Liver (tissue), 9 donors: ENCODE results near the gene NAT16. TPM values are rescaled to one million over a fixed set of nuclear protein-coding genes. Genes with fewer than 3 reads are reported as not detected.
A peak's percentile ranks its signal among the peaks of the same experiment; 100 is the strongest.

ENCODE experiments used
- DNase-seq: peaks from one replicate; pipeline ENCODE4 v3.0.0-alpha.2; 2017; ENCODE audit warnings: low spot score
- H3K27ac ChIP-seq, 2 donors: one replicate each; pipeline ENCODE4 v1.7.0; 2013; ENCODE audit warnings: inconsistent platforms in 2 of 2, low read length in 2 of 2, control low read depth in 1 of 2, low read depth in 1 of 2, mild to moderate bottlenecking in 1 of 2
- H3K27me3 ChIP-seq, 4 donors: one replicate each; pipeline versions ENCODE4 v1.6.1 to v1.7.0; 2013; ENCODE audit warnings: low read length in 3 of 4, inconsistent platforms in 1 of 4, mild to moderate bottlenecking in 1 of 4, moderate library complexity in 1 of 4; ENCODE audit not compliant: control insufficient read depth in 4 of 4, insufficient read depth in 4 of 4
- H3K36me3 ChIP-seq, 4 donors: one replicate each; pipeline versions ENCODE4 v1.6.1 to v1.7.0; 2013; ENCODE audit warnings: low read length in 3 of 4, mild to moderate bottlenecking in 3 of 4, low read depth in 1 of 4, moderate library complexity in 1 of 4; ENCODE audit not compliant: control insufficient read depth in 4 of 4, insufficient read depth in 3 of 4
- H3K4me1 ChIP-seq, 4 donors: one replicate each; pipeline versions ENCODE4 v1.6.1 to v1.7.0; 2013; ENCODE audit warnings: low read length in 3 of 4, mild to moderate bottlenecking in 3 of 4, moderate library complexity in 1 of 4; ENCODE audit not compliant: control insufficient read depth in 4 of 4, insufficient read depth in 4 of 4
- H3K4me3 ChIP-seq, 3 donors: one replicate each; pipeline versions ENCODE4 v1.6.1 to v1.7.0; 2013; ENCODE audit warnings: low read length in 3 of 3, control low read depth in 1 of 3, low read depth in 1 of 3, mild to moderate bottlenecking in 1 of 3
- H3K9ac ChIP-seq, 2 donors: one replicate each; pipeline ENCODE4 v1.7.0; 2013; ENCODE audit warnings: low read length in 2 of 2, mild to moderate bottlenecking in 2 of 2, moderate library complexity in 2 of 2, control low read depth in 1 of 2, low read depth in 1 of 2
- H3K9me3 ChIP-seq, 4 donors: one replicate each; pipeline versions ENCODE4 v1.6.1 to v1.7.0; 2013; ENCODE audit warnings: low read length in 3 of 4; ENCODE audit not compliant: control insufficient read depth in 4 of 4
- CTCF ChIP-seq: fragments of 150-350 bp; IDR thresholded peaks from 2 replicates; pipeline ENCODE4 v1.5.1; 2017; ENCODE audit warnings: improper control_type of control experiment, low read depth, low read length; ENCODE audit not compliant: missing input control
- FOXA2 ChIP-seq: IDR thresholded peaks from 2 replicates; pipeline ENCODE4 v1.6.1; 2016; ENCODE audit warnings: antibody characterized with exemption
- GABPA ChIP-seq, 2 donors: IDR thresholded peaks in 1 of 2; conservative IDR thresholded peaks in 1 of 2; 2 replicates each; pipeline ENCODE4 v1.6.1; 2016; ENCODE audit warnings: antibody characterized with exemption in 2 of 2, mild to moderate bottlenecking in 1 of 2, moderate library complexity in 1 of 2
- HNF4A ChIP-seq, 2 donors: conservative IDR thresholded peaks; 2 replicates each; pipeline ENCODE4 v1.6.1; 2016; ENCODE audit warnings: antibody characterized with exemption in 2 of 2, mild to moderate bottlenecking in 2 of 2
- JUND ChIP-seq, 2 donors: IDR thresholded peaks; 2 replicates each; pipeline ENCODE4 v1.6.1; 2016; ENCODE audit warnings: antibody characterized with exemption in 2 of 2
- NR2F2 ChIP-seq: IDR thresholded peaks from 2 replicates; pipeline ENCODE4 v1.6.1; 2016; ENCODE audit warnings: antibody characterized with exemption
- RAD21 ChIP-seq, 2 donors: IDR thresholded peaks; 2 replicates each; pipeline ENCODE4 v1.6.1; 2016; ENCODE audit warnings: antibody characterized with exemption in 2 of 2, mild to moderate bottlenecking in 2 of 2
- REST ChIP-seq: IDR thresholded peaks from 2 replicates; pipeline ENCODE4 v1.6.1; 2016; ENCODE audit warnings: antibody characterized with exemption, mild to moderate bottlenecking
- SP1 ChIP-seq: IDR thresholded peaks from 2 replicates; pipeline ENCODE4 v1.6.1; 2018; ENCODE audit warnings: antibody characterized with exemption, mild to moderate bottlenecking
- TAF1 ChIP-seq: conservative IDR thresholded peaks from 2 replicates; pipeline ENCODE4 v1.6.1; 2016; ENCODE audit warnings: antibody characterized with exemption, mild to moderate bottlenecking
- YY1 ChIP-seq: IDR thresholded peaks from 2 replicates; pipeline ENCODE4 v1.6.1; 2016; ENCODE audit warnings: antibody characterized with exemption, mild to moderate bottlenecking
- WGBS: extraction: QIAGEN DNeasy Blood & Tissue Kit; methylation state at CpG from one replicate; pipeline ENCODE4 v1.1.7; 2013; 5-methylcytosine and 5-hydroxymethylcytosine counted together
- polyA plus RNA-seq, 2 donors: library from polyadenylated mRNA; stranded (reverse) in 1 of 2; unstranded in 1 of 2; fragments of 200-250 nt in 1 of 2; fragments of >200 nt in 1 of 2; fragmentation: Nextera tagmentation in 1 of 2; extraction: Ambion mirVana in 1 of 2; gene quantifications; one replicate each; pipeline versions ENCODE4 v1.2.1 to v1.2.3, GENCODE V29; 2013 to 2015
- total RNA-seq, 2 donors: library from RNA; depleted of rRNA; stranded (reverse); fragments of >200 nt; gene quantifications; one replicate each; pipeline ENCODE4 v1.2.3, GENCODE V29; 2014
- TF ChIP-seq, protein P1 (sequence below): IDR thresholded peaks from 2 replicates; pipeline ENCODE4 v1.6.1; 2016; ENCODE audit warnings: antibody characterized with exemption
- TF ChIP-seq, protein P2 (sequence below): IDR thresholded peaks from 2 replicates; pipeline ENCODE4 v1.6.1; 2016; ENCODE audit warnings: antibody characterized with exemption
- donor health status: healthy.
- donor health status: healthy.
- donor health status: healthy.
- donor health status: healthy.
- donor health status: healthy.

NAT16 gene
- total and polyA plus RNA-seq, 4 donors = not detected

GRCh38 chr7:101218236-101219125, 38.4 kb upstream of the NAT16 start:
- WGBS = 3% methylated on average over 26 of the region's 26 CpGs
- no peaks in the 10 kb centered on the region for H3K9me3 ChIP-seq

More at GRCh38 chr7:101218236-101219125, 38.4 kb upstream of the NAT16 start:
- Histone ChIP-seq H3K36me3 (peaks cover 0 to 6% (median 4%) of the 10 kb centered on the region in 4 donors), H3K27ac (peak overlapping the region; percentile 96 to 99), H3K4me3 (peak overlapping the region; percentile 69 to 95 (median 87)), H3K9ac (peak overlapping the region; percentile 95 to 98), H3K4me1 (peaks cover 20 to 43% (median 37%) of the 10 kb centered on the region in 4 donors), H3K27me3 (no peaks in the 10 kb centered on the region)
- TF ChIP-seq FOXA2 (no peak), HNF4A (conservative IDR thresholded peaks at IDR 0.05) (peak in 1 of 2 donors; percentile 10), TAF1 (no peak), SP1 (no peak), JUND (IDR thresholded peaks at IDR 0.05) (no peak), GABPA (IDR thresholded peaks at IDR 0.05 in 1 of 2, conservative IDR thresholded peaks at IDR 0.05 in 1 of 2) (peak in 1 of 2 donors; percentile 47), NR2F2 (no peak), CTCF (no peak), RAD21 (IDR thresholded peaks at IDR 0.05) (no peak), REST (peak; percentile 37), YY1 (peak; percentile 19)
- TF ChIP-seq, protein P1, sequence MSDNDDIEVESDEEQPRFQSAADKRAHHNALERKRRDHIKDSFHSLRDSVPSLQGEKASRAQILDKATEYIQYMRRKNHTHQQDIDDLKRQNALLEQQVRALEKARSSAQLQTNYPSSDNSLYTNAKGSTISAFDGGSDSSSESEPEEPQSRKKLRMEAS = no peak
- TF ChIP-seq, protein P2, sequence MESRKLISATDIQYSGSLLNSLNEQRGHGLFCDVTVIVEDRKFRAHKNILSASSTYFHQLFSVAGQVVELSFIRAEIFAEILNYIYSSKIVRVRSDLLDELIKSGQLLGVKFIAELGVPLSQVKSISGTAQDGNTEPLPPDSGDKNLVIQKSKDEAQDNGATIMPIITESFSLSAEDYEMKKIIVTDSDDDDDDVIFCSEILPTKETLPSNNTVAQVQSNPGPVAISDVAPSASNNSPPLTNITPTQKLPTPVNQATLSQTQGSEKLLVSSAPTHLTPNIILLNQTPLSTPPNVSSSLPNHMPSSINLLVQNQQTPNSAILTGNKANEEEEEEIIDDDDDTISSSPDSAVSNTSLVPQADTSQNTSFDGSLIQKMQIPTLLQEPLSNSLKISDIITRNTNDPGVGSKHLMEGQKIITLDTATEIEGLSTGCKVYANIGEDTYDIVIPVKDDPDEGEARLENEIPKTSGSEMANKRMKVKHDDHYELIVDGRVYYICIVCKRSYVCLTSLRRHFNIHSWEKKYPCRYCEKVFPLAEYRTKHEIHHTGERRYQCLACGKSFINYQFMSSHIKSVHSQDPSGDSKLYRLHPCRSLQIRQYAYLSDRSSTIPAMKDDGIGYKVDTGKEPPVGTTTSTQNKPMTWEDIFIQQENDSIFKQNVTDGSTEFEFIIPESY = no peak
- DNase-seq = no peak
